ENCODE data around the gene PSMD9.

PSMD9 gene

GRCh38 chr12:121911824-121912585, 23.4 kb downstream of the PSMD9 start:
- TF ChIP-seq, protein P1, sequence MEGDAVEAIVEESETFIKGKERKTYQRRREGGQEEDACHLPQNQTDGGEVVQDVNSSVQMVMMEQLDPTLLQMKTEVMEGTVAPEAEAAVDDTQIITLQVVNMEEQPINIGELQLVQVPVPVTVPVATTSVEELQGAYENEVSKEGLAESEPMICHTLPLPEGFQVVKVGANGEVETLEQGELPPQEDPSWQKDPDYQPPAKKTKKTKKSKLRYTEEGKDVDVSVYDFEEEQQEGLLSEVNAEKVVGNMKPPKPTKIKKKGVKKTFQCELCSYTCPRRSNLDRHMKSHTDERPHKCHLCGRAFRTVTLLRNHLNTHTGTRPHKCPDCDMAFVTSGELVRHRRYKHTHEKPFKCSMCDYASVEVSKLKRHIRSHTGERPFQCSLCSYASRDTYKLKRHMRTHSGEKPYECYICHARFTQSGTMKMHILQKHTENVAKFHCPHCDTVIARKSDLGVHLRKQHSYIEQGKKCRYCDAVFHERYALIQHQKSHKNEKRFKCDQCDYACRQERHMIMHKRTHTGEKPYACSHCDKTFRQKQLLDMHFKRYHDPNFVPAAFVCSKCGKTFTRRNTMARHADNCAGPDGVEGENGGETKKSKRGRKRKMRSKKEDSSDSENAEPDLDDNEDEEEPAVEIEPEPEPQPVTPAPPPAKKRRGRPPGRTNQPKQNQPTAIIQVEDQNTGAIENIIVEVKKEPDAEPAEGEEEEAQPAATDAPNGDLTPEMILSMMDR (IDR thresholded peaks at IDR 0.05; ENCODE audit: insufficient read depth, low read depth, low read length, missing control alignments), result no peak
- DNase-seq (ENCODE audit: low read depth), result peak; percentile 85
- no peak overlapping the region for H3K4me3 ChIP-seq (ENCODE audit: low read length)

- DNase-seq (ENCODE audit: low read depth), result peak; percentile 71
- TF ChIP-seq, protein P1 (IDR thresholded peaks at IDR 0.05; ENCODE audit: insufficient read depth, low read depth, low read length, missing control alignments), result no peak
- H3K4me3 ChIP-seq (ENCODE audit: low read length), result no peak overlapping the region
Observed at GRCh38 chr12:121915841-121916321, 27.3 kb downstream of the PSMD9 start.

GRCh38 chr12:121916719-121917118, 28.1 kb downstream of the PSMD9 start:
- H3K4me3 ChIP-seq (ENCODE audit: low read length), result no peak overlapping the region
- TF ChIP-seq, protein P1 (IDR thresholded peaks at IDR 0.05; ENCODE audit: insufficient read depth, low read depth, low read length, missing control alignments), result peak; percentile 46
- peak; percentile 54 for DNase-seq (ENCODE audit: low read depth)

DNA sequence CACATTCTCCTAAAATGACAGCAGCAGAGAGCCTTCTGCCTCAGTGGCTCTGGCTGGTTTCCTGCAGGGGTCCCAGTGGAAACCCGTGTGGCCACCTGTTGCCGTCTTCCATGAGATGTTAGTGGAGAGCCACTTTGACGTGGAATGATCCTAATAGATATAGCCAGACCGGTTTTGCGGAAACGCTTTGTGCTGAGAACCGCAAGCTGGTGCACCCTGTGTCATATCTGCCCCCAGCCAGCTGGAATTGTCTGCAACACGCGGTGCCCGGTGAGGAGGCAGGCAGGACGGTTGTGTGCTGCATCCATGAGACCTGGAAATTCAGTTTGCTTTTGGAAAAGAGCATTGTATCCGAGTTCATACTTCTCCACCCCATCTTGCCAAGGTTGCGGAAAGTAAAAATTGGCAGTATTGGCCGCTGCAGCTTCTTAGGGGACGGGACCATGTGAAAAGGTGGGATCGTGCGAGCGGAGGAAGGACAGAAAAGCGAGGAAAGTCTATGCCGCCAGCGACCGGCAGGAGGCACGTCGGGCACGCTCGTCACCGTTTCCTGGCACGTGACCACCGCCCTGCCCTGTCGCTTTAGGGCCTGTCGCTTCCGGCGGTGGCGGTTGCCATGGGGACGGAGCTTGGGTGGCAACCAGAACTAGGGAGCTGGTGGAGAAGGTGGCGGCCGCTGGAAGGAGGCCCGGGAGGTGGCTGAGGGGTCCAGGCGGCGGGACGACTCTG, 29.5 kb downstream of the PSMD9 start, which contains the start of gene CFAP251:
TSS of gene CFAP251 (plus strand) at position 643 of the 729 bp plus-strand sequence. CDS start 2,714 bp downstream, outside the sequence.
- peak; percentile 89 for DNase-seq (ENCODE audit: low read depth)
- TF ChIP-seq, protein P1 (IDR thresholded peaks at IDR 0.05; ENCODE audit: insufficient read depth, low read depth, low read length, missing control alignments), result peak; percentile 68
- H3K4me3 ChIP-seq (ENCODE audit: low read length), result peak within 1 kb of the TSS; percentile 47

GRCh38 chr12:121918679-121919038, 30.1 kb downstream of the PSMD9 start:
- peak overlapping the region; percentile 47 for H3K4me3 ChIP-seq (ENCODE audit: low read length)
- TF ChIP-seq, protein P1 (IDR thresholded peaks at IDR 0.05; ENCODE audit: insufficient read depth, low read depth, low read length, missing control alignments), result no peak
- no peak for DNase-seq (ENCODE audit: low read depth)

GRCh38 chr12:121921066-121921465, 32.5 kb downstream of the PSMD9 start:
- no peak for DNase-seq (ENCODE audit: low read depth)
- TF ChIP-seq, protein P1 (IDR thresholded peaks at IDR 0.05; ENCODE audit: insufficient read depth, low read depth, low read length, missing control alignments), result no peak
- no peak overlapping the region for H3K4me3 ChIP-seq (ENCODE audit: low read length)

Data from epithelial cell of esophagus (primary cell).